Measurements from ENCODE around the gene PLOD1.
A peak's percentile ranks its signal among the peaks of the same experiment; 100 is the strongest.
"Not testable (repeated sequence)": the region's sequence is repeated elsewhere in the genome, so short reads cannot be mapped to it uniquely, and the experiment has no call there.

PLOD1 gene

GRCh38 chr1:12007204-12007603 lies 72.7 kb downstream of the PLOD1 start:
- TF ChIP-seq, protein P1, sequence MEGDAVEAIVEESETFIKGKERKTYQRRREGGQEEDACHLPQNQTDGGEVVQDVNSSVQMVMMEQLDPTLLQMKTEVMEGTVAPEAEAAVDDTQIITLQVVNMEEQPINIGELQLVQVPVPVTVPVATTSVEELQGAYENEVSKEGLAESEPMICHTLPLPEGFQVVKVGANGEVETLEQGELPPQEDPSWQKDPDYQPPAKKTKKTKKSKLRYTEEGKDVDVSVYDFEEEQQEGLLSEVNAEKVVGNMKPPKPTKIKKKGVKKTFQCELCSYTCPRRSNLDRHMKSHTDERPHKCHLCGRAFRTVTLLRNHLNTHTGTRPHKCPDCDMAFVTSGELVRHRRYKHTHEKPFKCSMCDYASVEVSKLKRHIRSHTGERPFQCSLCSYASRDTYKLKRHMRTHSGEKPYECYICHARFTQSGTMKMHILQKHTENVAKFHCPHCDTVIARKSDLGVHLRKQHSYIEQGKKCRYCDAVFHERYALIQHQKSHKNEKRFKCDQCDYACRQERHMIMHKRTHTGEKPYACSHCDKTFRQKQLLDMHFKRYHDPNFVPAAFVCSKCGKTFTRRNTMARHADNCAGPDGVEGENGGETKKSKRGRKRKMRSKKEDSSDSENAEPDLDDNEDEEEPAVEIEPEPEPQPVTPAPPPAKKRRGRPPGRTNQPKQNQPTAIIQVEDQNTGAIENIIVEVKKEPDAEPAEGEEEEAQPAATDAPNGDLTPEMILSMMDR (IDR thresholded peaks at IDR 0.05), result no peak
- Mint-ChIP-seq H3K27me3 (ENCODE audit: low read depth, poor library complexity) (peaks cover 4% of the 10 kb centered on the region), H3K4me1 (no peaks in the 10 kb centered on the region), H3K27ac (no peak overlapping the region), H3K9me3 (peaks cover 6% of the 10 kb centered on the region), H3K4me3 (no peak overlapping the region), H3K36me3 (ENCODE audit: low read depth) (peaks cover 91% of the 10 kb centered on the region)
- no peak for DNase-seq

GRCh38 chr1:12008355-12008754 lies 73.8 kb downstream of the PLOD1 start:
- not testable (repeated sequence) for H3K27me3 Mint-ChIP-seq (ENCODE audit: low read depth, poor library complexity); DNase-seq; H3K4me1 Mint-ChIP-seq; H3K27ac Mint-ChIP-seq; H3K4me3 Mint-ChIP-seq; H3K9me3 Mint-ChIP-seq
- H3K36me3 Mint-ChIP-seq (ENCODE audit: low read depth), result peaks cover 84% of the 10 kb centered on the region

DNA sequence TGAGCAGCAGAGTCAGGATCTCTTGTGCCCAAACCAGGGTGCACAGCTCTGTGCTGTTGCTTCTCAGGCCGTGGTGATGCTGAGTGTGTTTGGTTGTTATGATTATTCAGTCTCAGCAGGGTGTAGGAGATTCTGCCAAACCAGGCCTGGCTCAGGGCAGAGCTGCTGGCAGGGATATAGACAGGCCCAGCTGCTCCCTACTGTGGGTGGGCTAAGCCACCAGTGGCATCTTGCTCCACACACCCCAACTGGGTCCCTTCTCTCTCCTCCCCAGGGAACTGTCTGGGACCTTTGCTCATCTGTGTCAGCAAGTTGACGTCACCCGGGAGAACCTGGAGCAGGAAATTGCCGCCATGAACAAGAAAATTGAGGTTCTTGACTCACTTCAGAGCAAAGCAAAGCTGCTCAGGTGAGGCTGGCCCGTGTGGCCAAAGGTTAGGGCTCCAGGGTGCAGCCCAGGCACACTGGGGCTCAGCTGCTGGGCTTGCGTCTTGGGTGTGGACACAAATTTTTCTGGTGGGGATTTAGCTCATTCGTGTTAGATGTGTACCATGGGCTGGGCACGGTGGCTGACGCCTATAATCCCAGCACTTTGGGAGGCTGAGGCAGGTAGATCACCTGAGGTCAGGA lies 74.9 kb downstream of the PLOD1 start:
- Mint-ChIP-seq H3K9me3 (peaks cover 6% of the 10 kb centered on the region), H3K4me3 (no peak overlapping the region), H3K27me3 (ENCODE audit: low read depth, poor library complexity) (peaks cover 4% of the 10 kb centered on the region), H3K27ac (no peak overlapping the region), H3K4me1 (peaks cover 12% of the 10 kb centered on the region), H3K36me3 (ENCODE audit: low read depth) (peaks cover 79% of the 10 kb centered on the region)
- no peak for DNase-seq
- TF ChIP-seq, protein P1 (IDR thresholded peaks at IDR 0.05), result no peak

- Mint-ChIP-seq H3K36me3 (ENCODE audit: low read depth) (peaks cover 66% of the 10 kb centered on the region), H3K4me3 (no peak overlapping the region), H3K27me3 (ENCODE audit: low read depth, poor library complexity) (peaks cover 6% of the 10 kb centered on the region), H3K9me3 (peaks cover 6% of the 10 kb centered on the region), H3K27ac (no peak overlapping the region), H3K4me1 (peaks cover 17% of the 10 kb centered on the region)
- DNase-seq, result no peak
- TF ChIP-seq, protein P1 (IDR thresholded peaks at IDR 0.05), result no peak
These were observed 76.4 kb downstream of the PLOD1 start for GRCh38 chr1:12010746-12011570.

GRCh38 chr1:12011998-12012397 lies 77.5 kb downstream of the PLOD1 start:
- Mint-ChIP-seq H3K9me3 (peaks cover 6% of the 10 kb centered on the region), H3K27ac (peak overlapping the region; percentile 16), H3K27me3 (ENCODE audit: low read depth, poor library complexity) (peaks cover 6% of the 10 kb centered on the region), H3K4me1 (peaks cover 17% of the 10 kb centered on the region), H3K4me3 (no peak overlapping the region), H3K36me3 (ENCODE audit: low read depth) (peaks cover 55% of the 10 kb centered on the region)
- TF ChIP-seq, protein P1 (IDR thresholded peaks at IDR 0.05), result no peak
- DNase-seq, result no peak

DNA sequence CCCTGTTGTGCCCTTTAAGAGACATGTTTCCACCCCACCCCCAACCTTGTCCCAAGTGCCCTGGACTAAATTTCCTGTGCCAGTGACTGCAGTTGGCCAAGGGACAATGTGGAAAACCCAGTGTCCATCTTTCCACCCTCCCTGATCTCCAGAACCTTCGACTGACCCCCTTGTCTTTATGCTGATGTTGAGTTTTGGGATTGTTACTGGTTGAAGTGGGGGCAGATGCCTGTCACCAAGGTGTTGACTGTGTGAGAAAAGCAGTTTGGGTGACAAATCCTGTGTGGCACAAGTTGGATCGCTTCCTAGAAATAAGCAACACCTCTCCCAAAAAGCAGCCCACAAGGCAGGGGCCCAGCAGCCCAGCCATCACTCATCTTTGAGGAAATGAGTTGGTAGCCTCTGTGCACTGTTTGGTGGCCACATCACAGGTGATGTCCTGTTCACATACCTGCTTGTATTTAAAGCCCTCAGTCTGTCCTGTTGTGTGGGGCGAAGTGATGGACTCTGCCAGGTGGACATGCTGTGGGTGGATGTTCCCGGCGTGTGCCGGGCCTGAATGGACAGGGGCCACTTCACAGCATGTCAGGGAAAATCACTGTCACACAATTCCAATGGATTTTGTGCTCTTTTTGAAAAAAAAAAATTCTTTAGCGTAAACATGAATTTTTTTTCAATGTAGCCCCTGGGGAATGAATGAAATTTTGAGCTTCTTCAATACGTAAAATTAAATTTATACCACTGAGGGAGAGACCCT lies 78.2 kb downstream of the PLOD1 start:
- Mint-ChIP-seq H3K4me3 (no peak overlapping the region), H3K9me3 (peaks cover 2% of the 10 kb centered on the region), H3K27ac (peak overlapping the region; percentile 82), H3K4me1 (peaks cover 17% of the 10 kb centered on the region), H3K36me3 (ENCODE audit: low read depth) (peaks cover 48% of the 10 kb centered on the region), H3K27me3 (ENCODE audit: low read depth, poor library complexity) (peaks cover 3% of the 10 kb centered on the region)
- TF ChIP-seq, protein P1 (IDR thresholded peaks at IDR 0.05), result no peak
- no peak for DNase-seq

Data from nephron progenitor cell (in vitro differentiated cells).